ENCODE results near the gene FAM114A2. TPM values are rescaled to one million over a fixed set of nuclear protein-coding genes. Genes with fewer than 3 reads are reported as not detected.

Gene FAM114A2
- total RNA-seq, 2 experiments from 2014 or later = 25.0 to 25.9 TPM

DNA sequence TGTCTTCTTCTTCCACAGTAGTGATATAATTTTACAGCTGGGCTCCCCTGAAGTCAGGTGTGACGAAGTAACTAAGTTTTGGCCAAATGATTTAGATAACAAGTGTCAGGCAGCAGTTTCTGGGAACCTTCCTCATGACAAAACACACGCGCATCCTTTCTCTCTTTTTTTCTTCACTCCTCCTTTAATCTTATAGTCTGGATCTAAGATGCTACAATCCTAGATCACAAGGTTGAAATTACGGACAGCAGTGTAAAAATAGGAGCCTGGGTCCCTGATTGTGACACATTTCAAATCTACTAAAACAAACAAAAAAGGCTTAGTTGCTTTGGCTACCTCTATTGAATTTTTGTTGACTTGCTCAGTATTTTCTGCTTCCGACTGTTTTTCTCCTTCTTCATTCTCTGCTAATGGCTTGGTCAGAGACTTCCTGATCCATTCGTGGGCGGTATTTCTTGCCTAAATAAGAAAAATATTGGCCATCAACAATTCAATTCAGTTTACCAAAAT, 36.1 kb downstream of the FAM114A2 start:
- Mint-ChIP-seq H3K27ac (no peak overlapping the region), H3K9me3 (peaks cover 3% of the 10 kb centered on the region), H3K4me1 (ENCODE audit: low read depth) (no peaks in the 10 kb centered on the region), H3K27me3 (ENCODE audit: low read depth) (no peaks in the 10 kb centered on the region), H3K36me3 (ENCODE audit: low read depth) (peaks cover 35% of the 10 kb centered on the region), H3K4me3 (no peak overlapping the region)
- DNase-seq = no peak
- CTCF ChIA-PET = no interaction called here
- intact Hi-C loops (cut with micrococcal nuclease) = no loop called here

DNA sequence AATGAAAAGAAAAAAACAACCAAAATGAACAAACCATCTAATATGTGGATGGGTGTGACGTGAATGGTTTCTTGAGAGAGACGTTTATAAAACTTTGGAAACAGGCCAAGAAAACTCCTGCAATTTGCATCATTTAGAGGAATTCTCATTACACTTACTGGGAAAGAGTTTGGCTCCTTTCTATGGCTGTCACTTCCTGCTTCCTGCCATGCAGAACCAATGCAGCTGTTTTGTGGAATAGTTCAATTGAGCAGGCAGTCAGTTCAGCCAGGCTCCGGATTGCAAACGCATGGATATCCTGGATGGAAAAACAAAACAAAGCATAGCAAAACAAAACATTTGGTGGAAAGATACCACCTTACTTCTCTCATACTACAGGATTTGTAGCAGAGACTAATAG, 36.6 kb downstream of the FAM114A2 start:
- Mint-ChIP-seq H3K36me3 (ENCODE audit: low read depth) (peaks cover 38% of the 10 kb centered on the region), H3K27ac (no peak overlapping the region), H3K4me1 (ENCODE audit: low read depth) (no peaks in the 10 kb centered on the region), H3K9me3 (peaks cover 3% of the 10 kb centered on the region), H3K4me3 (no peak overlapping the region), H3K27me3 (ENCODE audit: low read depth) (no peaks in the 10 kb centered on the region)
- CTCF ChIA-PET = no interaction called here
- DNase-seq = no peak
- intact Hi-C loops (cut with micrococcal nuclease) = no loop called here

DNA sequence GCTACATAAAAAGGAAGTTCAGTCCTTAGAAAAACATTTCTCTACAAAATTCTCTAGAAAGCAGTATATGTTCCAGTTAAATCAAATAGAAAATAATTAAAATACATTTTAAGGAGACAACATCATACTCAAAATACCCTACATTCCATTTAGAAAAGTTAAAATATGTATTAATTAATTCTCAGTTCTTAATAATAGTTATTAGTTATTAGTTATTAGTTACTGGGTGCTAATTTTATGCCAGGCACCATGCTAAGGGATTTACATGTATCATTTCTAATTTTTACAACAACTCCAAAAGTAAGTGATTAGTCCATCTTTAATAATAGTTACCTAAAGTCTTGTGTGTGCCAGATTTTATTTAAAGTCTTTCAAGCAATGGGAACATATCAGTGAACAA, 38.0 kb downstream of the FAM114A2 start:
- H3K4me3 Mint-ChIP-seq = no peak overlapping the region
- H3K27ac Mint-ChIP-seq = no peak overlapping the region
- H3K4me1 Mint-ChIP-seq (ENCODE audit: low read depth) = no peaks in the 10 kb centered on the region
- DNase-seq = no peak
- intact Hi-C loops (cut with micrococcal nuclease) = no loop called here
- H3K27me3 Mint-ChIP-seq (ENCODE audit: low read depth) = no peaks in the 10 kb centered on the region
- CTCF ChIA-PET = no interaction called here
- peaks cover 3% of the 10 kb centered on the region for H3K9me3 Mint-ChIP-seq
- peaks cover 42% of the 10 kb centered on the region for H3K36me3 Mint-ChIP-seq (ENCODE audit: low read depth)

DNA sequence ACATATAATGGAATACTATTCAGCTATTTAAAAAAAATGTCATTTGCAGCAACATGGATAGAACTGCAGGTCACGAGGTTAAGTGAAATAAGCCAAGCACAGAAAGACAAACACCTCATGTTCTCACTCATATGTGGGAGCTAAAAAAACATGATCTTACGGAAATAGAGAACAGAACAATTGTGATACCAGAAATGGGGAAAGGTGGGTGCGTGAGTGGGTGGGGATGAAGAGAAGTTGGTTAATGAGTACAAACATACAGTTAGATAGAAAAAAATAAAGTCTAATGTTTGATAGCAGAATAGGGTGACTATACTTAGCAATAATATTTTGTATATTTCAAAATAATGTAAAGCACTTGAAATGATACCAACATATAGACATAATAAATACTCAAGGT, 38.7 kb downstream of the FAM114A2 start:
- peaks cover 3% of the 10 kb centered on the region for H3K9me3 Mint-ChIP-seq
- H3K4me1 Mint-ChIP-seq (ENCODE audit: low read depth) = no peaks in the 10 kb centered on the region
- DNase-seq = no peak
- H3K4me3 Mint-ChIP-seq = no peak overlapping the region
- peaks cover 44% of the 10 kb centered on the region for H3K36me3 Mint-ChIP-seq (ENCODE audit: low read depth)
- no peaks in the 10 kb centered on the region for H3K27me3 Mint-ChIP-seq (ENCODE audit: low read depth)
- CTCF ChIA-PET = interaction anchor here (1.4 kb wide), 1 partner anchor 25 kb away, joined by 4 read pairs; no protein-coding TSS in a partner anchor
- intact Hi-C loops (cut with micrococcal nuclease) = no loop called here
- no peak overlapping the region for H3K27ac Mint-ChIP-seq

DNA sequence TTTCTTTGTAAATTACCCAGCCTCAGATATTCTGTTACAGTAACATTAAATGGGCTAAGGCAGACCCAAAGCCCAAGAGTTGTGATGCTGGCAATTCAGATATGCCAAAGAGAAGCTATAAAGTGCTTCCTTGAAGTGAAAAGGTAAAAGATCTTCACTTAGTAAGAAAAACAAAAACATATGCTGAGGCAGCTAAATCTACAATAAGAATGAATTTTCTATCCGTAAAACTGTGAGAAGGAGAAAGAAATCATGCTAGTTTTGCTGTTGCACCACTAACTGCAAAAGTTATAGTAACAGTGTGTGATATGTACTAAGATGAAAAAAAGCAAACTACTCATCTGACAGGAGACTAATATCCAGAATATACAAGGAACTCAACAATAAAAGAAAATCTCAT, 39.9 kb downstream of the FAM114A2 start:
- no peaks in the 10 kb centered on the region for H3K27me3 Mint-ChIP-seq (ENCODE audit: low read depth)
- no peak overlapping the region for H3K4me3 Mint-ChIP-seq
- H3K9me3 Mint-ChIP-seq = peaks cover 3% of the 10 kb centered on the region
- intact Hi-C loops (cut with micrococcal nuclease) = no loop called here
- H3K4me1 Mint-ChIP-seq (ENCODE audit: low read depth) = no peaks in the 10 kb centered on the region
- CTCF ChIA-PET = interaction anchor here (1.4 kb wide), 1 partner anchor 24 kb away, joined by 4 read pairs; no protein-coding TSS in a partner anchor
- no peak overlapping the region for H3K27ac Mint-ChIP-seq
- H3K36me3 Mint-ChIP-seq (ENCODE audit: low read depth) = peaks cover 46% of the 10 kb centered on the region
- DNase-seq = no peak

DNA sequence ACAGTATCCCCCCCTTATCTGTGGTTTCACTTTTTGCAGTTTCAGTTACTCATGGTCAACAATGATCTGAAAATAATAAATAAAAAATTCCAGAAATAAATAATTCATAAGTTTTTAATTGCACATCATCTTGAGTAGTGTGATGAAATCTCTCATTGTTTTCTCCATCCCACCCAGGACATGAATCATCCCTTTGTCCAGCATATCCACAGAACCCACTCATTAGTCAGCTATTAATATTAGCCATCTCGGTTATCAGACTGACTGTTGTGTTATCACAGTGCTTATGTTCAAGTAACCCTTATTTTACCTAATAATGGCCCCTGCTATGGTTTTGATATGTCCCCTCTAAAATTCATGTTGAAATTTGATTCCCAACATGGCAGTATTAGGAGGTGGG, 40.7 kb downstream of the FAM114A2 start:
- H3K27ac Mint-ChIP-seq = no peak overlapping the region
- intact Hi-C loops (cut with micrococcal nuclease) = no loop called here
- H3K9me3 Mint-ChIP-seq = peaks cover 3% of the 10 kb centered on the region
- no peak for DNase-seq
- CTCF ChIA-PET = no interaction called here
- H3K36me3 Mint-ChIP-seq (ENCODE audit: low read depth) = peaks cover 46% of the 10 kb centered on the region
- H3K4me1 Mint-ChIP-seq (ENCODE audit: low read depth) = no peaks in the 10 kb centered on the region
- H3K27me3 Mint-ChIP-seq (ENCODE audit: low read depth) = no peaks in the 10 kb centered on the region
- H3K4me3 Mint-ChIP-seq = no peak overlapping the region

DNA sequence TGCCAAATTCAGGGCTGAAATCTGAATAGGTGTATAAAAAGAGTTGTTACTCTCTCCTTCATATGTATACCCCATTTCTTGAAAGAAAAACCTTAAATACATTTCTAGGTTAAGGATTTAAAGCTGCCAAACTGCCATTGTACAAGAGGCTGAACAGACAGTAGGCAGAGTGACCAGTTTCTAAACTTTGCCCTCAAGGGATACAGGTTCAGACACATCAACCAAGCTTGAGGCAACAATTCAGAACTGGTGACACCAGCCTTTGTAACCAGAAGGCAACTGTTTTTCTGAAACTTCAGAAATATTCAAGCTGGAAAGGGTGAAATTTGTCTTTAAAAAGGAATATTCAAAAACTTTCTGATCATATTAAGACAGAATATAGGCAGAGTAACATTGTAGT, 47.5 kb downstream of the FAM114A2 start:
- no peak overlapping the region for H3K4me3 Mint-ChIP-seq
- H3K9me3 Mint-ChIP-seq = no peaks in the 10 kb centered on the region
- no peaks in the 10 kb centered on the region for H3K4me1 Mint-ChIP-seq (ENCODE audit: low read depth)
- no peak overlapping the region for H3K27ac Mint-ChIP-seq
- no peaks in the 10 kb centered on the region for H3K27me3 Mint-ChIP-seq (ENCODE audit: low read depth)
- peaks cover 14% of the 10 kb centered on the region for H3K36me3 Mint-ChIP-seq (ENCODE audit: low read depth)
- no peak for DNase-seq
- intact Hi-C loops (cut with micrococcal nuclease) = no loop called here
- CTCF ChIA-PET = interaction anchor here (0.6 to 1.0 kb wide), 3 partner anchors 16 to 289 kb away, joined by 3 to 4 read pairs (median 3); no protein-coding TSS in a partner anchor

DNA sequence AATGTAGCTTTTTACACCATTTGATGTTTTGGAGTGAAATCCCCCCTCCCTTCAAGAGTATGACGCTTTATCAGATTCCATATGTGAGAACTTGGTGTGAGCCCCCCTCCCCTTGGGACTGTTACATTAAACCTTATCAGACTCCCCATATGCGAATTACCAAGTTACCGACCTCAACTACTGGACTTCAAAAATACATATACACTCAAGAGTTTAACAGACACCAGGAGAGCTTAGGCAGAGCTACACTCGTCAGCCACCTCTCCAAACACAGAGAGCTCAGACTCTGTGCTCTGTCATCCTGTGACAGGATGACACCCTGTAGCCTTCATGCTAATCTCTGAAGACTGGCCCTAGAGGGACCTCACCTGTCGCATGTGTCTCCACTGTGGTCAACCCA, 50.2 kb downstream of the FAM114A2 start:
- intact Hi-C loops (cut with micrococcal nuclease) = no loop called here
- H3K4me1 Mint-ChIP-seq (ENCODE audit: low read depth) = no peaks in the 10 kb centered on the region
- CTCF ChIA-PET = interaction anchor here (3.0 kb wide), 1 partner anchor 13 kb away, joined by 13 read pairs; no protein-coding TSS in a partner anchor
- H3K27me3 Mint-ChIP-seq (ENCODE audit: low read depth) = no peaks in the 10 kb centered on the region
- H3K4me3 Mint-ChIP-seq = no peak overlapping the region
- no peaks in the 10 kb centered on the region for H3K9me3 Mint-ChIP-seq
- H3K27ac Mint-ChIP-seq = no peak overlapping the region
- no peak for DNase-seq
- H3K36me3 Mint-ChIP-seq (ENCODE audit: low read depth) = peaks cover 2% of the 10 kb centered on the region

DNA sequence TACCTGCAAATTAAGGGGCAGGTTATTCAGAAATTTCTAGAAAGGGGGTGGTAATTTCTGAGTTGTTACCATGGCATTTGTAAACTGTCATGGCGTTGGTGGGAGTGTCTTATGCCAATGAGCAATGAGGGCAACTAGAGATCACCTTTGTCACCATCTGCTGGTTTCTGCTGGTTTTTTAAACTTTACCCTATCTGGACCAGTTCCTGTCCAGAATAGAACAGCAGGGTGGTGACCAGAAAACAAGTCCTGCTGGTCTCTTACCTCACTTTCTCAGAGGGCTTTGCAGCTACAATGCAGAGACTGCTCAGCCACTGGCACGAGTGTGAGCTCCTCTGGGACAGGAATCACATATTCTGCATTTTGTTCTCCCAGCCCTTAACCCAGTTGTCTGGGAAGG, 51.4 kb downstream of the FAM114A2 start:
- Mint-ChIP-seq H3K9me3 (no peaks in the 10 kb centered on the region), H3K27ac (no peak overlapping the region), H3K4me3 (no peak overlapping the region), H3K36me3 (ENCODE audit: low read depth) (peaks cover 2% of the 10 kb centered on the region), H3K27me3 (ENCODE audit: low read depth) (no peaks in the 10 kb centered on the region), H3K4me1 (ENCODE audit: low read depth) (no peaks in the 10 kb centered on the region)
- intact Hi-C loops (cut with micrococcal nuclease) = no loop called here
- CTCF ChIA-PET = interaction anchor here (3.0 kb wide), 1 partner anchor 12 kb away, joined by 13 read pairs; no protein-coding TSS in a partner anchor
- no peak for DNase-seq

DNA sequence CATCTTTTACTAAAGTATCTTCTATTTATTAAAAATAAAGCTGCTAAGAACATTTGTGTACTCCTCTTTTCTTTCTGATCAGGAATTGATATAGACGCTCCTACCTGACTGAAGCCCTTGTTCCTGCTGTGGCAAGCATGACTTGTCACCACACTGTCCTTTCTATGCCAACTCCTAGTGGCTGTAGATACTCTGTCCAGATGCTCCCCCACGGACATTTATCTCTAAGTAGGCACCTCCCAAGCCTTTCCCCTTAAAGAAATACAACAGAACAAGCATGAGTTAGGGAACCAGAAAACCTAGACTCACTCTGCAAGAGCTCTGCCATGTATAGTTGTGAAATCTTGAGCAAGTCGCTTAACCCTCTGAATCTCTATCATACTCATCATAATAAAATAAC, 53.2 kb downstream of the FAM114A2 start:
- Mint-ChIP-seq H3K9me3 (no peaks in the 10 kb centered on the region), H3K27me3 (ENCODE audit: low read depth) (no peaks in the 10 kb centered on the region), H3K4me3 (no peak overlapping the region), H3K27ac (no peak overlapping the region), H3K4me1 (ENCODE audit: low read depth) (no peaks in the 10 kb centered on the region), H3K36me3 (ENCODE audit: low read depth) (no peaks in the 10 kb centered on the region)
- CTCF ChIA-PET = no interaction called here
- intact Hi-C loops (cut with micrococcal nuclease) = no loop called here
- DNase-seq = no peak

DNA sequence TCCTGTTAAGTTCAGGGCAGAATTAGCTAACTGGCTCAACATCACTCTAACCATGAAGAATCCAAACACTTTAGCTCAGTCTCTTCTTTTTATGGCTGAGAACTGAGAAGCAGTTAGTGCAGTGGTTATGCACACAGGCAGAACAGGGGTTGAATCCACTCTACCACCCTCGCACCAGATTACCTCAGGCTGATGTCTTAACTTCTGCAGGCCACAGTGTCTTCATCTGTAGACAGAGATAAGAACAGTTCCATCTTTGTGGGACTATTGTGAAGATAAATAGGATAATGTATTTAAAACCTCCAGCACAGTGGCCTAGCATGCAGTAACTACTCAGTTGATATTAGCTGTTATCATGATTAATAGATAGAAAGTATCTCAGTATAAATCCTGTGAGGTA, 54.8 kb downstream of the FAM114A2 start:
- Mint-ChIP-seq H3K36me3 (ENCODE audit: low read depth) (no peaks in the 10 kb centered on the region), H3K9me3 (no peaks in the 10 kb centered on the region), H3K4me1 (ENCODE audit: low read depth) (no peaks in the 10 kb centered on the region), H3K27ac (no peak overlapping the region), H3K4me3 (no peak overlapping the region), H3K27me3 (ENCODE audit: low read depth) (peaks cover 3% of the 10 kb centered on the region)
- CTCF ChIA-PET = interaction anchor here (0.6 kb wide), 1 partner anchor 603 kb away, joined by 3 read pairs; no protein-coding TSS in a partner anchor
- DNase-seq = no peak
- intact Hi-C loops (cut with micrococcal nuclease) = no loop called here

DNA sequence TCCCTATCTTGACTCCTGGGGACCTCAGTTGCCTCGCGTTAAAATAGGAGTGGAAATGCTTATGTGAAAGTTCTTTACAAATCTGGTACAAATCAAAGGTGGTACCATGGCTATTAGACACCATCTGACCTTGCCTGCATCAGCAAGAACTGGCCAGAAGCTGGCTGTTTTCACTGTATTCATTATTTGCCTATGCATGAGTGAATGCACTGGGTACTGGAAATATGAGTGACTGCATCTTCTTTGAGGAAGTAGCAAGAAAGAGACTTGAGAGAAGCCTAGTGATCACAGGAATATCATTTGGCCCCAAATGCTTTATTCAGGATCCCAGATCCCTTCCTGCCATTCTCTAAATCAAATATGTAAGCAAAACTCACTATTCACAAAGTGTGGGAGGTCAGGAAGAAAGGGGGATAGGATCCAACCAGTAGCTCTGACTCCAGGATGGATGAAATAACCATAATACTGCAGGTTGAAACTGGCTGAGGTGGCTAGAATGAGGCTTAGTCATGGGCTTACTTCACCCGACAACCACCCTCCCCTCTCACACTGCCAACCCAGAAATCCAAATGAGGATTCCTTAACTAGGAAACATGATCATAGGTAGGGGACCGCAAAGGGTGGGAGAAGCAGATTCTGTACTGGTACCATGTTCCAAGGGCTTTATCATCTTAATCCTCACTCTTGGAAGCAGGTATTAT, 56.7 kb downstream of the FAM114A2 start:
- H3K27me3 Mint-ChIP-seq (ENCODE audit: low read depth) = peaks cover 3% of the 10 kb centered on the region
- no peaks in the 10 kb centered on the region for H3K9me3 Mint-ChIP-seq
- H3K4me3 Mint-ChIP-seq = no peak overlapping the region
- CTCF ChIA-PET = interaction anchor here (0.9 to 1.3 kb wide), 3 partner anchors 14 to 423 kb away, joined by 3 read pairs; no protein-coding TSS in a partner anchor
- no peaks in the 10 kb centered on the region for H3K4me1 Mint-ChIP-seq (ENCODE audit: low read depth)
- intact Hi-C loops (cut with micrococcal nuclease) = no loop called here
- no peaks in the 10 kb centered on the region for H3K36me3 Mint-ChIP-seq (ENCODE audit: low read depth)
- H3K27ac Mint-ChIP-seq = no peak overlapping the region
- no peak for DNase-seq

All from activated naive CD4-positive, alpha-beta T cell treated with anti-CD3 and anti-CD28 coated beads for 36 hours (primary cell).